Measurements from ENCODE around the gene TTPAL. TPM values are rescaled to one million over a fixed set of nuclear protein-coding genes. Genes with fewer than 3 reads are reported as not detected.
A peak's percentile ranks its signal among the peaks of the same experiment; 100 is the strongest.

The TTPAL gene
- total RNA-seq: 1 to 10 TPM; 7.2 to 10.0 (median 8.3) TPM
- 1 to 10 TPM; 3.0 to 6.4 (median 3.0) TPM for polyA plus RNA-seq

GRCh38 chr20:44475694-44476560, at the start of gene TTPAL:
Gene TTPAL, plus strand, starts transcription at chr20:44475874. Its CDS starts 4,126 bp downstream, at chr20:44480000.
- Histone ChIP-seq H3K36me3 (peaks cover 0 to 14% (median 0%) of the 10 kb centered on the region in 4 donors), H3K4me3 (peak within 1 kb of the TSS; percentile 60 to 83 (median 76)), H3K9me3 (no peaks in the 10 kb centered on the region), H3K4me1 (peaks cover 0 to 20% (median 14%) of the 10 kb centered on the region in 4 donors), H3K27ac (peak within 1 kb of the TSS; percentile 86 to 94 (median 92)), H3K27me3 (peaks cover 0 to 3% (median 0%) of the 10 kb centered on the region in 3 donors)
- WGBS, 2 donors: 1 to 2% methylated on average over 55 of the region's 55 CpGs
- peak; percentile 99 to 100 (median 100) for TF ChIP-seq POLR2AphosphoS5 (IDR thresholded peaks at IDR 0.05)
- TF ChIP-seq POLR2A (IDR thresholded peaks at IDR 0.05): peak; percentile 95 to 99
- peak in 2 of 4 experiments; percentile 10 to 41 for TF ChIP-seq CTCF (IDR thresholded peaks at IDR 0.05)
- no peak for TF ChIP-seq EP300 (IDR thresholded peaks at IDR 0.05)
- intact Hi-C loops (cut with DNase I): loop anchor here (2.0 to 10.0 kb wide), 4 partner anchors 135 to 489 kb away; partner anchors contain the start of genes OSER1, STK4, TOMM34 and YWHAB
- peak; percentile 95 for DNase-seq

DNA sequence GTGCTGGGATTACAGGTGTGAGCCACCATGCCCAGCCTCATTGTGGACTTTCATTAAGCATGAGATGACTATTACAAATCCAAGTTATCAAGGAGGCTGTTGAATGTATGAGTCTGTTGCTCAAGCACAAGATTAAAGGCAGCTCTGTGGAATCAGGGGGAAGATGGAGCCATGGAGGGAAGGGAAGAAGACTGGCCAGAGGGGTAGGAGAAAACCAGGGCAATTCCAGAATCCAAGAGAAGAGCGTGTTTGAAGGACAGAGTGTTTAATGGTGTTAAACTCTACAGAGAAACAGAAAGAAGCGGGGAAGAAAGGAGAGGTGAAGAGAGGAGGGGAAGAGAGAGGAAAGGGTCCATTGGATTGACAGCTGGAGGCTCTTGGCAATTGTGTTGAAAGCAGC, 49.8 kb upstream of the TTPAL start:
- H3K36me3 ChIP-seq: no peaks in the 10 kb centered on the region
- no peaks in the 10 kb centered on the region for H3K4me1 ChIP-seq
- H3K4me3 ChIP-seq: no peak overlapping the region
- H3K9me3 ChIP-seq: no peaks in the 10 kb centered on the region
- peaks cover 0 to 18% (median 0%) of the 10 kb centered on the region in 3 donors for H3K27me3 ChIP-seq
- intact Hi-C loops (cut with DNase I): no loop called here
- TF ChIP-seq POLR2A (IDR thresholded peaks at IDR 0.05) (no peak), EP300 (IDR thresholded peaks at IDR 0.05) (no peak), POLR2AphosphoS5 (IDR thresholded peaks at IDR 0.05) (no peak), CTCF (IDR thresholded peaks at IDR 0.05) (no peak)
- no peak overlapping the region for H3K27ac ChIP-seq
- no peak for DNase-seq
- 89 to 92% methylated on average over 2 of the region's 2 CpGs for WGBS, 2 donors

GRCh38 chr20:44426879-44427790, 48.5 kb upstream of the TTPAL start:
- Histone ChIP-seq H3K36me3 (no peaks in the 10 kb centered on the region), H3K4me3 (no peak overlapping the region), H3K27ac (no peak overlapping the region), H3K27me3 (peaks cover 0 to 23% (median 0%) of the 10 kb centered on the region in 3 donors), H3K9me3 (no peaks in the 10 kb centered on the region), H3K4me1 (no peaks in the 10 kb centered on the region)
- intact Hi-C loops (cut with DNase I): no loop called here
- WGBS, 2 donors: 82 to 90% methylated on average over 10 of the region's 10 CpGs
- DNase-seq: no peak
- TF ChIP-seq POLR2A (IDR thresholded peaks at IDR 0.05) (no peak), EP300 (IDR thresholded peaks at IDR 0.05) (no peak), CTCF (IDR thresholded peaks at IDR 0.05) (no peak), POLR2AphosphoS5 (IDR thresholded peaks at IDR 0.05) (no peak)

GRCh38 chr20:44427804-44428173, 47.9 kb upstream of the TTPAL start:
- Histone ChIP-seq H3K27me3 (peaks cover 0 to 28% (median 0%) of the 10 kb centered on the region in 3 donors), H3K4me3 (no peak overlapping the region), H3K9me3 (no peaks in the 10 kb centered on the region), H3K4me1 (no peaks in the 10 kb centered on the region), H3K27ac (no peak overlapping the region), H3K36me3 (no peaks in the 10 kb centered on the region)
- 89 to 94% methylated on average over 3 of the region's 3 CpGs for whole genome bisulfite sequencing, 2 donors
- intact Hi-C loops (cut with DNase I): no loop called here
- no peak for TF ChIP-seq CTCF (IDR thresholded peaks at IDR 0.05)
- TF ChIP-seq POLR2AphosphoS5 (IDR thresholded peaks at IDR 0.05): no peak
- no peak for TF ChIP-seq EP300 (IDR thresholded peaks at IDR 0.05)
- TF ChIP-seq POLR2A (IDR thresholded peaks at IDR 0.05): no peak
- DNase-seq: no peak

Data from sigmoid colon (tissue), 7 donors.